OCI-LY7 (cell line): ENCODE results near the gene SREBF1.

Source experiments
- CTCF ChIP-seq: fragments of 200-600 bp; sonication (generic); conservative IDR thresholded peaks from 2 replicates; pipeline ENCODE4 v1.5.1; 2014; ENCODE audit warnings: mild to moderate bottlenecking, antibody characterized with exemption, low read length, moderate library complexity, mixed read lengths
- EZH2phosphoT487 ChIP-seq: fragments of 200-600 bp; sonication (generic); IDR thresholded peaks from 2 replicates; pipeline ENCODE4 v1.6.1; 2018; ENCODE audit warnings: low read depth, borderline replicate concordance, mild to moderate bottlenecking, mixed run types, antibody characterized with exemption, low read length, moderate library complexity, mixed read lengths

- TF ChIP-seq CTCF (no peak), EZH2phosphoT487 (no peak)
Observed at GRCh38 chr17:17853811-17854447, 17.1 kb upstream of the SREBF1 start.
